ENCODE data around the gene STAMBPL1.
"Not testable (repeated sequence)": the region's sequence is repeated elsewhere in the genome, so short reads cannot be mapped to it uniquely, and the experiment has no call there.

Gene STAMBPL1

DNA sequence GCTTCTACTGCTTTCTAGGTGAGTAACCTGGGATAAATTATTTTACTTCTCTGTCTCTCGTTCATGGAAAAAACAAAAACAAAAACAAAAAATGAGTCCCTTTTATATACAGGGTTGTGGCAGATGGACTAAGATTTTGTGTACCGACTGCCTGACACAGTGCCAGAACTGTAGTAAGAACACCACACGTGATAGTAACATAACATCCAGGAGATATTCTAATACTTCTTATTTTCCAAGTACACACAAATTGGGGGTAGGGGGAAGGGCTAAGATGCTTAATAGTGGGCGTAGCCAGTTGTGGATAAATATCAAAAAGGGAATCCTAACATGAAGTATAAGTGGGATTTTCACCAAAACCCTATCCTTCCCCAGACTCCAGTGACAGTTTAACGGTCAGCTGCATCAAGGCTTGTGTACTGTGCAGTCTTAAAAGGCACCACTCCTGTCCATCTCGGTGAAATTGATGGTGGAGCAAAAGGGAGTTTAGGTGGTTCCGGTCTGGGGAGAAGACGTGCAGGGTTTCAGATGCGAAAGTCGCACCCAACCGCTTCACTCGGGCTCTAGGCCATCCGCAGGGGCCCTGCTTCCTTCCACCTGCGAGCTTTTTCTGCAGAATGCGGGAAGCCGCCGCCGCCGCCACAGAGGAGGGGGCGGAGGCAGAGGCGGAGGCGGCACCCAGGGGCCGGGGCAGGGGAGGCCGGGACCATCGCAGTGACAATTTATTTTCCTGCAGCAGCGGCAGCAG, at the start of gene STAMBPL1:
TSS of gene STAMBPL1 (plus strand) at position 712 of the 748 bp plus-strand sequence. CDS start 21,464 bp downstream, outside the sequence.
- peak; percentile 29 for DNase-seq

DNA sequence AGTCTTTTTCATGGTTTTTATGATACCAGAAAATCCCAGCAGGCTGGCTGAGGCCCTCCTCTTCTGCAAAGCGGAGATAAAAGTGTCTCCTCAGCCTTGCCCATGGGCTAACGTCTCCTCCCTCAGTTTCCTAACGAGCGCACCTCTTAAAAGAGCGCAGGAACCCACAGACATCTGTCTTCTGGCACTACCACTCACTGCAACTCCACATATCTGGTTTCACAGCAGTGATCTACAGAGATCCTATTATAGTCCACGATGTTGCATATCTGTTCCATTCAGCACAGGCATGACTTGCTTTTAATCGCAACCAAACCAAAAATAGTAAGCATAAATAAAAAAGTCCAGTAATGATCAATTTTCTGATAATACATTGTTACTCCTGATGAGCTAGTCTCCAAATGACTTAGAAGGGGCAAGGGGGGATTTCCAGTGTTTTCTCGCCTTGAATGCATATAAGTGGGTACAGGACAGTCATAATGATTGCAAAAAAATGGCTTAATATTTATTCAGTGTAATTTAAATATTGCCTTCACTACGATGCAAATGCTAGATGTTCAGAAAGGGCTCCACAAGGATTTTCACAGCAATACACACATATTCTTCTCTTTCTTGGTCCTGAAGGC, 49.3 kb upstream of the STAMBPL1 start:
- no peak for DNase-seq

DNA sequence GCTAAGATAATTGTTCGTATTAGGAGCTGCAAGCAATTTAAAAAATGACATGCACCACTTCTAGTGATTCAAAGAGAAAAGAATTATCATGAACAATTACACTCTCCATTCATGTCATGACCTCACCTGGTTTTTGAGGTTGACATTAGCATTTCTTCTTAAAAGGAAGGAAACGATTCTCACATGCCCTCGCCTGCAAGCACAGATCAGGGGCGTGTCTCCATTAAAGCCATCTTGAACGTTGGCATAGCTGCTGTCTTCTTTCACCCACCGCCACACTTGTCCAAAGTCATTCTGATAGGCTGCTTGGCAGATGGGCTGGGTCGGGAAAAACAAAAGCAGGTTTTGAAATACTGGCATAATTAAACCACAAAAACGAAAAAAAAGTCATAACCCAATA, 48.3 kb upstream of the STAMBPL1 start:
- no peak for DNase-seq

GRCh38 chr10:88832376-88832775, 47.7 kb upstream of the STAMBPL1 start:
- DNase-seq, result no peak

DNA sequence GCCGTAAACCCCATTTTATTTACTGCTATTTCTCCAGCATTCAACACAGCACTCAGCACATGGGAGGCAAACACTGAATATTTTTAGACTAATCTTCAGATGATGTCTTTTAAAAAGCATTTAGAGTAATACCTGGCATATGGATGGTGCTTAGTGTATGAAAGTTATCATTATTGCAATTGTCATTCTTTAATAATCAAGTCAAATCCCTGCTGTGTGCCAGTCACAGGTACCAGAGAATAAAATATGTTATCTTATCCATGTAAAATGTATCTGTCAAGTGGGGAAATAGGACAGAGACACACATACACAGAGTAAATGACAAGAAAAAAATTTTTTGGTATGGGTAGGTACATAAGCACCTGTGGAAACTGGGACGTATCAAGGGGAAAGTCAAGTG, 46.9 kb upstream of the STAMBPL1 start:
- DNase-seq, result no peak

DNA sequence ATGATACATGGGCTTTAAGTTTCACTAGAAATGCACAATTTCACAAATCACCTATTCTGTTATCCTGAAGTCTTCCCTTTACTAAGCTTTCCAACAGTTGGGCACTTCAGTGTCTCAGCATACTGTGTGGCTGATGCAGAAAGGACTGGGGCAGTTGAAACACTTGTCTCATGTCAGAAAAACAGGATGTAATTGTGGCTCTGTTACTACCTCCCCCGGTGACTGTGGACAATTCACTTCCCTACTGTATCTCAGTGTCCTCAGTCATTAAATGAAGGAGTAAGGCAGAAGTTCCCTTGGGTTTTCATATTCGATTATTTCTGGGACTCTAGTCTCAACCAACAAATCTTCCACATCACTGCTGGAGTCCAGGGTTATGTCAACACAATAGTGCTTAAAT, 46.3 kb upstream of the STAMBPL1 start:
- DNase-seq, result no peak

- peak; percentile 17 for DNase-seq
These were observed 44.7 kb upstream of the STAMBPL1 start for GRCh38 chr10:88835096-88835909.

GRCh38 chr10:88835910-88836221, 44.2 kb upstream of the STAMBPL1 start:
- no peak for DNase-seq

DNA sequence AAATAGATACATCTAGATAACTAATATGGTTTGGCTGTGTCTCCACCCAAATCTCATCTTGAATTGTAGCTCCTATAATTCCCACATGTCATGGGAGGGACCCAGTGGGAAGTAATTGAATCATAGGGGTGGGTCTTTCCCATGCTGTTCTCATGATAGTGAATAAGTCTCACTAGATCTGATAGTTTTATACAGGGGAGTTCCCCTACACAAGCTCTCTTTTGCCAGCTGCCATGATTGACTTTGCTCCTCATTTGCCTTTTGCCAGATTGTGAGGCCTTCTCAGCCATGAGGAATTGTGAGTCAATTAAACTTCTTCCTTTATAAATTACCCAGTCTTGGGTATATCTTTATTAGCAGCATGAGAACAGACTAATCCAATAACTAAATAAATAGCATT, 42.4 kb upstream of the STAMBPL1 start:
- not testable (repeated sequence) for DNase-seq

GRCh38 chr10:88838766-88839350, 41.2 kb upstream of the STAMBPL1 start:
- DNase-seq, result no peak

- DNase-seq, result no peak
These were observed 39.9 kb upstream of the STAMBPL1 start for GRCh38 chr10:88840104-88840503.

DNA sequence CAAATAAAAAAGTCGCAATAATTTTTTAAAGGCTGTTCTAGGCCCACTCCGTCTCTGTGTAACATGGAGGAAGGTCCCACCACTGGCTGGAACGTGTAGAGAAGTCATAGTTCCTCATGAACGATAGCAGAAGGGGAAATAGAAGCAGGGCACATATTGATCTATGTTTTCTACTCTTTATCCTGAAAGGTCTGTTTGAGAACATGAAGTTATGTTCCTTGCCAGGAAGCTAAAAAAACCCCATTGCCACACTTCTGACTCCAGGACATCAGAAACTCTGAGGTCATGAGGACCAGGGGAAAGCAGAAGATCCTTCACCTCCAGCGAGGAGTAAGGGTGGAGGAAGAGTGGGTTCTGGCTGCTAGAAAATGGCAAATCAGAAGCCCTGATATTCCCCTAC, 39.2 kb upstream of the STAMBPL1 start:
- no peak for DNase-seq

DNA sequence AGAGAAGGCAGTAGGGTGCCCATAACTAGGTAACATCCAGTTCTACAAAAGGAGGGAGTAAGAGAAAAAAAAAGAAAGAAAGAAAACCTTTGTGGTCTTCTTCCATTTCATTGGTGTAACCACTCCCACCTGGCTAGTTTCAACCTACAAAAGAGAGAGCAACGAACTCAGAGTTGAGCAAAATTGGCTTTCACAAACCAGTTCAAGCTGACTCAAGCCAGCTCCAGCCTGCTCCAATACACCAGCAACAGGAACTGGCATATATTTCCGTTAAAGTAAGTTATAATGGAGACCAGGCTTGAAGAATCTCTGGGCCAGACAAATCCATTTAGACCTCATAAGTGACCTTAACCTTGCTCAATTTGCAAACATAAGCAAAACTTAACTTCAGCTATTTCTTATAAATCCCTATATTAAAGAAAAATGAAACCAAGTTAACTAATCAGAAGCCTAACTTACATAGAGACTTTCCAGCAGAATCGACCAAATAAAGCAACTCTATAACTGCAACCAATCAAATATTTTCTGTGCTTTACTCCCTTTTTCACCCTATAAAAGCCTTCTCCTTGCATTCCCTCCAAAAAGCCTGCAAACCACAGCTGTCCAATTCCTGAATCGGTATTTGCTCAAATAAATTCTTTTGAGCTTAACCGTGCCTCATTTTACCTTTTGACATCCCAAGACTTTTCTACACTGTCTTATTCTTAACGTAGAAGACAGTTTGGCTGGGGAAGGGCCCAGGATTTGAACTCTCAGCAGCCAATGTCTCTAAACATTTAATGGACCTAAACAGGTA, 38.5 kb upstream of the STAMBPL1 start:
- no peak for DNase-seq

- DNase-seq, result no peak
These were observed 36.9 kb upstream of the STAMBPL1 start for GRCh38 chr10:88843171-88843570.

- no peak for DNase-seq
These were observed 31.5 kb upstream of the STAMBPL1 start for GRCh38 chr10:88848499-88848898.

- no peak for DNase-seq
These were observed 30.8 kb upstream of the STAMBPL1 start for GRCh38 chr10:88849234-88849633.

DNA sequence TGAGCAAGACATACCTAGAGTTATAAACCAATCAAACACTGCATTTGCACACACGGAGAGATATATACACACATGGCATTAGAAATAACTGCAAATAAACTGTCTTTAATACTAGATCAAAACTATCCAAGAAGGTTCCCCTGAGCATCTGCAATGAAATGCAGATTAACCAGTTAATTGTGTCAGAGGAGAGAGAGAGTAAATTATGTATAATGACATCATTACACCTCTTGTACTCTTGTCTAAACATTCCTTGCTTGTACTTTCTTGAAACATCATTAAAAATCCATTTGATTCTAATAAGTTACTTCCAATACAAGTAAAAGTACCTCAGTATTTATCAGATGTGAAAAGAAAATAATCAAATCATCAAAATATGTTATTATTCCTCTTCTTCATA, 29.3 kb upstream of the STAMBPL1 start:
- DNase-seq, result no peak

- DNase-seq, result no peak
These were observed 28.3 kb upstream of the STAMBPL1 start, which contains the start of gene ANKRD22 for GRCh38 chr10:88851706-88852105. ANKRD22 (minus strand) TSS chr10:88851844; CDS start chr10:88851607, 237 bp downstream.

DNA sequence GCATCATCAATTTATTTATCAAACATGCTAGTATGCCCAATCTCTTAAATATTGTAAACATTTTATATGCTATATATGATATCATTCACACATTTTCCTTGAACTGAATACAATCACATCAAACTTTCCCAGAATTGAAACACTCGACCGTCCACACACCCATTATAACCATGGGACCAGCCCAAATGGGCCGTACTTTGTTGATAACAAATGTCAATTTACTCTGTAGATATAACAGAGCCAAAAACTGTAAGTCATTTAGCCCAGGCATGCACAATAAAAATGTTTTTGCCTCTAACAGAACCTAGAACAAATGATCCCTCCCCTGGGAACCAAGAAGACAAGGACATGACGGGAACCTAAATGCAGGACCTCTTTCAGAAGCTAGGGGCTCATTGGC, 27.7 kb upstream of the STAMBPL1 start:
- DNase-seq, result no peak

DNA sequence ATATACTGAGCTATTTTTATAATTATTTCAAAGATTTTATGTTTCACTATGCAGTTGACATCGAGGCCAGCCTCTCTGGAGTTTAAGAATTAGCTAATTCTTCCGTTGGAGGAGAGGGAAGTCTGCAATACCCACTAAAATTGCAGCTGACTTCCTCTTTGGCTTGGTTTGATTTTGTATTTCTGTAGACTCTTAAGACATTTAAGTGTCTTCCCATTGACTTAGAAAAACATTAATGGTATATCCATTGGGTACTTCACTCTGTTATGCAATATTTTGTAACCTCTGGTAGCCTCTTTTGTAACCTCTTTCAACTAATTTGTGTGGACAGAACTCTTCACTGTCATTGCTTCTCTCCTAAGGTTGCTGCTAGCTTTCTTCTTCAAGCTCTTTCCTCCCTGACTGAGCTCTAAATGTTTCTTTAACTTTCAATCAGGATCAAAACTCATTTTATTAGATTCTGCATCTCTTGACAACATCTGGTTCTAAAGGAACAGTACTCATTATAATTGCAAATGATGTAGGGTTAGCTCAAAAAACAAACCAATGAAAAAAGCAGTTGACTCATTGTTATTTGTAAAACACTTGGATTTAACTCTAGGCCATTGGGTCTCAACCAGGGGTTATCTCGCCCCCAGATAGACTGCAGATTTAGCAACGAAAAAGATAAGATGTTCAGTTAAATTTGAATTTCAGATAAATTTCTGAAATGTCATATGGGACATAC, 26.7 kb upstream of the STAMBPL1 start:
- no peak for DNase-seq

- no peak for DNase-seq
These were observed 25.4 kb upstream of the STAMBPL1 start for GRCh38 chr10:88854684-88855083.

GRCh38 chr10:88857831-88858230, 22.2 kb upstream of the STAMBPL1 start:
- DNase-seq, result no peak

Data from 8988T (cell line).